Spleen (tissue), 7 donors: ENCODE measurements around the gene FOXJ1.

Experiments used
- POLR2A ChIP-seq, 3 donors: fragments of 450-650 bp; IDR thresholded peaks; one replicate each; pipeline ENCODE4 v1.5.1; 2017; ENCODE audit warnings: antibody characterized with exemption in 3 of 3, mild to moderate bottlenecking in 1 of 3
- POLR2AphosphoS5 ChIP-seq, 3 donors: sonication (generic); formaldehyde crosslinking; IDR thresholded peaks; one replicate each; pipeline ENCODE4 v1.5.1; 2017; ENCODE audit warnings: antibody characterized with exemption in 3 of 3
- TF ChIP-seq, protein P1 (sequence below), 11 experiments: fragments of 200-600 bp in 7 of 11; fragments of 450-650 bp in 4 of 11; sonication (generic) in 4 of 11; IDR thresholded peaks in 8 of 11; conservative IDR thresholded peaks in 3 of 11; 1 replicate in 7 of 11; 2 replicates in 4 of 11; pipeline versions ENCODE4 v1.4.0 to v1.8.0; 2016 to 2021; ENCODE audit warnings: antibody characterized with exemption in 11 of 11, inconsistent platforms in 4 of 11, mild to moderate bottlenecking in 1 of 11
- donor health status: DM: no; HTN: no; CAD: no; lungs with moderate emphysema.
- donor health status: DM: no; HTN: no; CAD: no.
- donor health status: DM: no; HTN: no; CAD: no.

DNA sequence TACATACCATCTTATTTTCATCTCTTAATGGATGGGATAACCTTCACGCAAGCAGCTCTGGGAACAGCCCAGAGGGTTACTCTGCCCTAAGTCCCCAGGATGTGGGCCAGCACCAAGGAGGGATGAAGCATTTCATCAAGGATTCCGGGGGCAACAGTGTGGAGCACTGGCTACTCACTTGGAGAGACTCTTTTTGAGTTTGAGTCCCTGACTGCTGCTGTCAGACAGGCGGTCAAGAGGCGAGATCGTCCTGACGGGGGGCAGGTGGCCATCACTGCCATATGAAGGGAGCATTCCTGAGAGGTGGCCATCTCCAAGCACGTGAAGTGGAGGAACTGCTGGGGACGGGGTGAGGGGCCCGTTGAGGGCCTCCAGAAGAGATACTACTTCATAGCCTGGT is 18.1 kb upstream of the FOXJ1 start:
- TF ChIP-seq, protein P1, sequence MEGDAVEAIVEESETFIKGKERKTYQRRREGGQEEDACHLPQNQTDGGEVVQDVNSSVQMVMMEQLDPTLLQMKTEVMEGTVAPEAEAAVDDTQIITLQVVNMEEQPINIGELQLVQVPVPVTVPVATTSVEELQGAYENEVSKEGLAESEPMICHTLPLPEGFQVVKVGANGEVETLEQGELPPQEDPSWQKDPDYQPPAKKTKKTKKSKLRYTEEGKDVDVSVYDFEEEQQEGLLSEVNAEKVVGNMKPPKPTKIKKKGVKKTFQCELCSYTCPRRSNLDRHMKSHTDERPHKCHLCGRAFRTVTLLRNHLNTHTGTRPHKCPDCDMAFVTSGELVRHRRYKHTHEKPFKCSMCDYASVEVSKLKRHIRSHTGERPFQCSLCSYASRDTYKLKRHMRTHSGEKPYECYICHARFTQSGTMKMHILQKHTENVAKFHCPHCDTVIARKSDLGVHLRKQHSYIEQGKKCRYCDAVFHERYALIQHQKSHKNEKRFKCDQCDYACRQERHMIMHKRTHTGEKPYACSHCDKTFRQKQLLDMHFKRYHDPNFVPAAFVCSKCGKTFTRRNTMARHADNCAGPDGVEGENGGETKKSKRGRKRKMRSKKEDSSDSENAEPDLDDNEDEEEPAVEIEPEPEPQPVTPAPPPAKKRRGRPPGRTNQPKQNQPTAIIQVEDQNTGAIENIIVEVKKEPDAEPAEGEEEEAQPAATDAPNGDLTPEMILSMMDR (IDR thresholded peaks at IDR 0.05 in 8 of 11, conservative IDR thresholded peaks at IDR 0.05 in 3 of 11) = no peak
- no peak for TF ChIP-seq POLR2A (IDR thresholded peaks at IDR 0.05)
- no peak for TF ChIP-seq POLR2AphosphoS5 (IDR thresholded peaks at IDR 0.05)
